ENCODE data around the gene GJB6. TPM values are rescaled to one million over a fixed set of nuclear protein-coding genes. Genes with fewer than 3 reads are reported as not detected.
A peak's percentile ranks its signal among the peaks of the same experiment; 100 is the strongest.

The GJB6 gene
- total RNA-seq, 1 experiment from 2014 or later, result not detected

DNA sequence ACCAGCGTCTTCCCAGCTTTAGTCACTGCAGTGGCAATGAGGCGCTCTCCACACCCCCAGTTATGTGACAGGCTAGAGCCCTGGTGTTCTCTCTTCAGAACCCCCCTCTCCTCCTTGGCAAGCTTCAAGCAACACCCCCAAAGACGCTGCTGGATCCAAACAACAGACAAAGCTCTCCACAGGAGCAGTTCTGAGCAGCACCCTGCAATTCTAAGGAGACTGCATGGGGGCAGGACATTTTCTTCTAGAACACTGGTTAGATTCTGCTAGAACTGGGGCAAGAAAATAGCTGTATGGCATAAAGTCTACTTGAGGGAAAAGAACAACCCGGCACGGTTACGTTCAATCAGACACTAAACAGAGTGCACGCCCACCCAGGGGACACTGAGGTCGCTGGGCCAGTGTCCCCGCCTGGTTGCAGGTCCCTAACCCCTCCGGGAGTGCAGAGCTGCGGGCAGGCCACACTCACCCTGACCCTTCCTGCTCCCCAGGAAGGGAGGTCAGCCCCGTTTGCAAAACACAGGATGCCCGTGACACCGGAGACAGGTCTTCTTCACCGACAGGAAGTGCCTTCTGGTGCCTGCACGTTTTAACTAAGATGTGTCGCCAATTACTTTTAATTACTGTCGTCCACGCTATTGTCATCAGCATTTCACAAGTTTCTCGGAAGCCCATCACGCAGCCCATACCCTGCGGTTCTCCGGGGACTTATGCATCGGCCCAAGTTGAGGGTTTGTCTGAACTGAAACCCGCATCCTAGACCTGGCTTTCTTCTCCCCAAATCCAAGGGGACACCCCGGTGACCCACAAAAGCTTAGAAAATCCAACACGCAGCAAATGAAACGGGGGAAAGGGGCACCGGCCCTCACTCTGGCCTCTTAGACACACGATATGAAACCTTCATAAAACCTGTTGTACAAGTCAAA is 943 bp downstream of the GJB6 start:
- no peaks in the 10 kb centered on the region for H3F3A ChIP-seq (ENCODE audit: insufficient read depth, low read depth)
- TF ChIP-seq EZH2 (IDR thresholded peaks at IDR 0.05; ENCODE audit: low read depth) (no peak), CTCF (conservative IDR thresholded peaks at IDR 0.05) (no peak)
- intact Hi-C loops (cut with micrococcal nuclease; ENCODE audit: unreplicated experiment), result no loop called here
- POLR2A ChIA-PET (ENCODE audit: unreplicated experiment), result no interaction called here
- CTCF ChIA-PET, result no interaction called here
- H2AFZ ChIP-seq, result no peak overlapping the region
- H3K79me2 ChIP-seq (ENCODE audit: low read depth), result no peaks in the 10 kb centered on the region
- no peak overlapping the region for H3K27ac ChIP-seq
- no peak for DNase-seq
- no peaks in the 10 kb centered on the region for H3K4me1 ChIP-seq (replicated peaks; ENCODE audit: insufficient read depth)
- no peaks in the 10 kb centered on the region for H4K20me1 ChIP-seq (ENCODE audit: insufficient read depth)
- H3K4me2 ChIP-seq, result no peak overlapping the region
- no peaks in the 10 kb centered on the region for H3K36me3 ChIP-seq (ENCODE audit: low read depth)
- no peak overlapping the region for H3K4me3 ChIP-seq
- no peaks in the 10 kb centered on the region for H3K9me2 ChIP-seq (ENCODE audit: insufficient read depth)
- H3K27me3 ChIP-seq (ENCODE audit: insufficient read depth, low read depth), result no peaks in the 10 kb centered on the region
- no peaks in the 10 kb centered on the region for H3K9me3 ChIP-seq (ENCODE audit: insufficient read depth, low read depth)
- no TSS peak for BruUV-seq (replicated peaks)

- POLR2A ChIA-PET (ENCODE audit: unreplicated experiment), result no interaction called here
- TF ChIP-seq CTCF (conservative IDR thresholded peaks at IDR 0.05) (no peak), EZH2 (IDR thresholded peaks at IDR 0.05; ENCODE audit: low read depth) (no peak)
Measured at GRCh38 chr13:20227730-20228129, 4.4 kb downstream of the GJB6 start.

DNA sequence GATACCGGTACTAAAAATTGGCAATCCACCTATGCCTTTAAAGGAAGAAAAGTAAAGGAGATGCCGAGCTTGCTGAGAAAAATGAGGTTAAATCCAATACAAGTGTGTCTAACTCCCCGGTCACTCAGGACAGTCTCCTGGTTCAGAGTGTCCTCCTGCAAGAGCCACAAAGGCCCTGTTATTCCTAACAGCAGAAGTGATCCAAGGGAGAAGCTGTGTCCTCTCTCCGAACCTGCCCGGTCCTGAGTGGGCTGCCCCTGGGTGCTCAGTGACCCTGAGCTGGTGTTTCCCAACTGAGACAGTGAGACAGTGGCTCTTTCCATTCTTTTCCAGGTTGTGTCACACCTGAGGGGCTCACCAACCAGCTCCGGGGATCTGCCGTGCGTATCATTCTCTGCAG is 4.8 kb downstream of the GJB6 start:
- no peaks in the 10 kb centered on the region for H3K4me1 ChIP-seq (replicated peaks; ENCODE audit: insufficient read depth)
- no peaks in the 10 kb centered on the region for H4K20me1 ChIP-seq (ENCODE audit: insufficient read depth)
- no peaks in the 10 kb centered on the region for H3K9me2 ChIP-seq (ENCODE audit: insufficient read depth)
- ChIA-PET POLR2A (ENCODE audit: unreplicated experiment) (no interaction called here), CTCF (no interaction called here)
- no peak overlapping the region for H3K27ac ChIP-seq
- H3K9me3 ChIP-seq (ENCODE audit: insufficient read depth, low read depth), result no peaks in the 10 kb centered on the region
- H2AFZ ChIP-seq, result no peak overlapping the region
- H3K4me2 ChIP-seq, result no peak overlapping the region
- intact Hi-C loops (cut with micrococcal nuclease; ENCODE audit: unreplicated experiment), result no loop called here
- no peaks in the 10 kb centered on the region for H3K79me2 ChIP-seq (ENCODE audit: low read depth)
- TF ChIP-seq CTCF (conservative IDR thresholded peaks at IDR 0.05), result no peak
- TF ChIP-seq EZH2 (IDR thresholded peaks at IDR 0.05; ENCODE audit: low read depth), result no peak
- no peaks in the 10 kb centered on the region for H3F3A ChIP-seq (ENCODE audit: insufficient read depth, low read depth)
- DNase-seq, result no peak
- H3K4me3 ChIP-seq, result no peak overlapping the region
- no TSS peak for BruUV-seq (replicated peaks)
- peaks cover 4% of the 10 kb centered on the region; the same call in 1 of the 2 replicates for H3K27me3 ChIP-seq (ENCODE audit: insufficient read depth, low read depth)
- no peaks in the 10 kb centered on the region for H3K36me3 ChIP-seq (ENCODE audit: low read depth)

More at GRCh38 chr13:20227730-20228129, 4.4 kb downstream of the GJB6 start:
- Histone ChIP-seq H3K9me2 (ENCODE audit: insufficient read depth) (no peaks in the 10 kb centered on the region), H3F3A (ENCODE audit: insufficient read depth, low read depth) (no peaks in the 10 kb centered on the region), H3K4me2 (no peak overlapping the region), H3K27ac (no peak overlapping the region), H3K4me3 (no peak overlapping the region), H3K4me1 (replicated peaks; ENCODE audit: insufficient read depth) (no peaks in the 10 kb centered on the region), H3K27me3 (ENCODE audit: insufficient read depth, low read depth) (peaks cover 4% of the 10 kb centered on the region; the same call in 1 of the 2 replicates), H4K20me1 (ENCODE audit: insufficient read depth) (no peaks in the 10 kb centered on the region), H3K79me2 (ENCODE audit: low read depth) (no peaks in the 10 kb centered on the region), H3K36me3 (ENCODE audit: low read depth) (no peaks in the 10 kb centered on the region), H2AFZ (0 out of 2 replicates have a peak overlapping the region, but pooled peaks have one; percentile 2), H3K9me3 (ENCODE audit: insufficient read depth, low read depth) (no peaks in the 10 kb centered on the region)
- CTCF ChIA-PET, result no interaction called here
- intact Hi-C loops (cut with micrococcal nuclease; ENCODE audit: unreplicated experiment), result no loop called here
- DNase-seq, result no peak
- no TSS peak for BruUV-seq (replicated peaks)

Measured in PC-9 (cell line).